ENCODE results near the gene PCDH18.
"Not testable (repeated sequence)": the region's sequence is repeated elsewhere in the genome, so short reads cannot be mapped to it uniquely, and the experiment has no call there.

Gene PCDH18

GRCh38 chr4:137514406-137515111 is 17.7 kb downstream of the PCDH18 start:
- no peak for TF ChIP-seq CTCF (conservative IDR thresholded peaks at IDR 0.05)
- no peak for TF ChIP-seq ZFX (IDR thresholded peaks at IDR 0.05)
- H3K27ac ChIP-seq, result no peak overlapping the region

GRCh38 chr4:137510557-137511265 is 21.6 kb downstream of the PCDH18 start:
- no peak overlapping the region for H3K27ac ChIP-seq
- TF ChIP-seq CTCF (conservative IDR thresholded peaks at IDR 0.05) (no peak), ZFX (IDR thresholded peaks at IDR 0.05) (no peak)

- TF ChIP-seq ZFX (IDR thresholded peaks at IDR 0.05) (no peak), CTCF (conservative IDR thresholded peaks at IDR 0.05) (no peak)
Measured at GRCh38 chr4:137509855-137510282, 22.4 kb downstream of the PCDH18 start.

GRCh38 chr4:137502339-137503129 is 29.8 kb downstream of the PCDH18 start:
- H3K27ac ChIP-seq, result no peak overlapping the region
- no peak for TF ChIP-seq CTCF (conservative IDR thresholded peaks at IDR 0.05)
- TF ChIP-seq ZFX (IDR thresholded peaks at IDR 0.05), result no peak

More at GRCh38 chr4:137509855-137510282, 22.4 kb downstream of the PCDH18 start:
- no peak overlapping the region for H3K27ac ChIP-seq

GRCh38 chr4:137496267-137496666 is 36.0 kb downstream of the PCDH18 start:
- not testable (repeated sequence) for H3K27ac ChIP-seq

- H3K27ac ChIP-seq, result no peak overlapping the region
- TF ChIP-seq CTCF (conservative IDR thresholded peaks at IDR 0.05) (no peak), ZFX (IDR thresholded peaks at IDR 0.05) (no peak)
Measured at GRCh38 chr4:137495578-137495977, 36.7 kb downstream of the PCDH18 start.

GRCh38 chr4:137483313-137483959 is 48.9 kb downstream of the PCDH18 start:
- H3K27ac ChIP-seq, result not testable (repeated sequence)

- H3K27ac ChIP-seq, result not testable (repeated sequence)
Measured at GRCh38 chr4:137479657-137480056, 52.6 kb downstream of the PCDH18 start.
